Prostate gland (tissue), 2 donors: ENCODE data around the gene GNG13. TPM values are rescaled to one million over a fixed set of nuclear protein-coding genes. Genes with fewer than 3 reads are reported as not detected.

Experiments
- DNase-seq: peaks from one replicate; pipeline ENCODE4 v3.0.0-alpha.2; 2019; ENCODE audit warnings: low spot score
- H3K27ac ChIP-seq, 2 donors: fragments of 200-600 bp; sonication (generic); 2 replicates each; pipeline ENCODE4 v1.5.1; 2017 to 2019
- H3K27me3 ChIP-seq: fragments of 200-600 bp; sonication (generic); replicated peaks from 2 replicates; pipeline ENCODE4 v1.5.1; 2019; ENCODE audit not compliant: insufficient read depth
- H3K36me3 ChIP-seq, 2 donors: fragments of 200-600 bp; sonication (generic); 1 replicate in 1 of 2; 2 replicates in 1 of 2; pipeline versions ENCODE4 v1.5.1 to v1.8.1; 2017 to 2019
- H3K4me1 ChIP-seq: fragments of 200-600 bp; sonication (generic); replicated peaks from 2 replicates; pipeline ENCODE4 v1.5.1; 2019
- H3K4me3 ChIP-seq, 2 donors: fragments of 200-600 bp; sonication (generic); 2 replicates each; pipeline ENCODE4 v1.5.1; 2017 to 2019
- H3K9me3 ChIP-seq: fragments of 200-600 bp; sonication (generic); 2 replicates; pipeline ENCODE4 v1.5.1; 2017
- CTCF ChIP-seq, 4 experiments: fragments of 200-600 bp in 2 of 4; fragments of 450-650 bp in 2 of 4; sonication (generic) in 2 of 4; IDR thresholded peaks; 1 replicate in 3 of 4; 2 replicates in 1 of 4; pipeline ENCODE4 v1.5.1; 2016 to 2019; ENCODE audit warnings: antibody characterized with exemption in 4 of 4, mild to moderate bottlenecking in 2 of 4, moderate library complexity in 2 of 4
- POLR2A ChIP-seq: fragments of 450-650 bp; IDR thresholded peaks from one replicate; pipeline ENCODE4 v1.6.1; 2016; ENCODE audit warnings: antibody characterized with exemption, mild to moderate bottlenecking
- POLR2AphosphoS5 ChIP-seq: sonication (generic); formaldehyde crosslinking; IDR thresholded peaks from one replicate; pipeline ENCODE4 v1.6.1; 2017; ENCODE audit warnings: antibody characterized with exemption
- WGBS: methylation state at CpG from one replicate; pipeline ENCODE4 v1.1.5; 2018; 5-methylcytosine and 5-hydroxymethylcytosine counted together
- intact Hi-C: fragments of 100-400 bp; cut with DNase I; formaldehyde crosslinking; loops from one replicate; pipeline ENCODE4 v1.14.2; 2022
- total RNA-seq, 2 donors: library from RNA; depleted of rRNA; stranded (reverse); fragments of >200 nt; gene quantifications; one replicate each; pipeline ENCODE4 v1.1.0, GENCODE V29; 2016

GNG13 gene
- total RNA-seq, 2 donors from 2014 or later = not detected

GRCh38 chr16:787321-787966, 13.1 kb downstream of the GNG13 start:
- Histone ChIP-seq H3K9me3 (no peaks in the 10 kb centered on the region), H3K27ac (peak overlapping the region; percentile 39 to 53), H3K4me3 (peak overlapping the region; percentile 91 to 99), H3K4me1 (peaks cover 5% of the 10 kb centered on the region), H3K36me3 (no peaks in the 10 kb centered on the region), H3K27me3 (peaks cover 5% of the 10 kb centered on the region)
- intact Hi-C loops = loop anchor here (5.0 kb wide), 1 partner anchor 75 kb away; no protein-coding TSS in a partner anchor
- TF ChIP-seq POLR2AphosphoS5 = no peak
- TF ChIP-seq CTCF (IDR thresholded peaks at IDR 0.05) = no peak
- TF ChIP-seq POLR2A = no peak
- WGBS = 19% methylated on average over 36 of the region's 47 CpGs
- no peak for DNase-seq

- Histone ChIP-seq H3K9me3 (no peaks in the 10 kb centered on the region), H3K27me3 (peaks cover 14% of the 10 kb centered on the region), H3K36me3 (no peaks in the 10 kb centered on the region), H3K4me1 (peaks cover 5% of the 10 kb centered on the region), H3K4me3 (no peak overlapping the region), H3K27ac (no peak overlapping the region)
- peak; percentile 43 for DNase-seq
- no peak for TF ChIP-seq POLR2A
- peak; percentile 10 for TF ChIP-seq POLR2AphosphoS5
- TF ChIP-seq CTCF (IDR thresholded peaks at IDR 0.05) = peak; percentile 54 to 87 (median 76)
- WGBS = 62% methylated on average over 56 of the region's 58 CpGs
- intact Hi-C loops = loop anchor here (5.0 kb wide), 1 partner anchor 74 kb away; no protein-coding TSS in a partner anchor
Observed at GRCh38 chr16:785563-786535, 14.7 kb downstream of the GNG13 start.

- H3K27ac ChIP-seq = no peak overlapping the region
- no peaks in the 10 kb centered on the region for H3K36me3 ChIP-seq
- no peak for TF ChIP-seq POLR2A
- TF ChIP-seq POLR2AphosphoS5 = no peak
- no peak for TF ChIP-seq CTCF (IDR thresholded peaks at IDR 0.05)
- no peak overlapping the region for H3K4me3 ChIP-seq
- peaks cover 15% of the 10 kb centered on the region for H3K27me3 ChIP-seq
- intact Hi-C loops = no loop called here
- H3K4me1 ChIP-seq = peaks cover 5% of the 10 kb centered on the region
- DNase-seq = no peak
- WGBS = 100% methylated on average over 2 of the region's 19 CpGs
- no peaks in the 10 kb centered on the region for H3K9me3 ChIP-seq
Observed at GRCh38 chr16:784431-784830, 16.1 kb downstream of the GNG13 start.

- Histone ChIP-seq H3K4me1 (peaks cover 5% of the 10 kb centered on the region), H3K36me3 (no peaks in the 10 kb centered on the region), H3K9me3 (no peaks in the 10 kb centered on the region), H3K27me3 (peaks cover 15% of the 10 kb centered on the region), H3K4me3 (no peak overlapping the region), H3K27ac (no peak overlapping the region)
- TF ChIP-seq POLR2AphosphoS5 (no peak), CTCF (IDR thresholded peaks at IDR 0.05) (no peak), POLR2A (no peak)
- 28% methylated on average over 14 of the region's 17 CpGs for WGBS
- DNase-seq = no peak
- intact Hi-C loops = no loop called here
Observed at GRCh38 chr16:783404-784161, 17.0 kb downstream of the GNG13 start.
